Central memory CD8-positive, alpha-beta T cell (primary cell): Measurements from ENCODE around the gene CCR5.
A peak's percentile ranks its signal among the peaks of the same experiment; 100 is the strongest.

Experiments
- ATAC-seq: fragments of 150-1000 bp; cut with Tn5 transposase; replicated peaks from 2 replicates; pipeline ENCODE4 v1.10.0; 2022; ENCODE audit warnings: mild to moderate bottlenecking, moderate FRiP score, moderate number of reproducible peaks; ENCODE audit not compliant: poor library complexity, severe bottlenecking; ENCODE audit errors: extremely low read depth
- DNase-seq, 2 donors: peaks; one replicate each; pipeline ENCODE4 v3.0.0; 2021; ENCODE audit warnings: low spot score in 2 of 2
- H3K27ac Mint-ChIP-seq: one replicate; pipeline ENCODE4 v1.8.0; 2022; ENCODE audit warnings: low read depth, mild to moderate bottlenecking, moderate library complexity, mixed read lengths
- H3K27me3 Mint-ChIP-seq: one replicate; pipeline ENCODE4 v1.8.0; 2022; ENCODE audit warnings: mixed read lengths
- H3K36me3 Mint-ChIP-seq: one replicate; pipeline ENCODE4 v1.8.0; 2022; ENCODE audit warnings: mild to moderate bottlenecking, moderate library complexity, mixed read lengths; ENCODE audit not compliant: insufficient read depth
- H3K4me1 Mint-ChIP-seq: one replicate; pipeline ENCODE4 v1.8.0; 2022; ENCODE audit warnings: mixed read lengths
- H3K4me3 Mint-ChIP-seq: one replicate; pipeline ENCODE4 v1.8.0; 2022; ENCODE audit warnings: mild to moderate bottlenecking, moderate library complexity, mixed read lengths
- H3K9me3 Mint-ChIP-seq: one replicate; pipeline ENCODE4 v1.8.0; 2022; ENCODE audit warnings: mixed read lengths

CCR5 gene

GRCh38 chr3:46361408-46362283, 9.1 kb upstream of the CCR5 start:
- DNase-seq (no peak), ATAC-seq (peak; percentile 34)
- Mint-ChIP-seq H3K4me3 (peak overlapping the region; percentile 28), H3K4me1 (peaks cover 67% of the 10 kb centered on the region), H3K27ac (peak overlapping the region; percentile 90), H3K9me3 (no peaks in the 10 kb centered on the region), H3K27me3 (no peaks in the 10 kb centered on the region), H3K36me3 (peaks cover 10% of the 10 kb centered on the region)

GRCh38 chr3:46365041-46365440, 5.7 kb upstream of the CCR5 start:
- Mint-ChIP-seq H3K36me3 (peaks cover 11% of the 10 kb centered on the region), H3K4me1 (peaks cover 71% of the 10 kb centered on the region), H3K4me3 (no peak overlapping the region), H3K27ac (no peak overlapping the region), H3K9me3 (no peaks in the 10 kb centered on the region), H3K27me3 (no peaks in the 10 kb centered on the region)
- ATAC-seq, result no peak
- no peak for DNase-seq

- H3K9me3 Mint-ChIP-seq, result no peaks in the 10 kb centered on the region
- no peak for DNase-seq
- H3K4me3 Mint-ChIP-seq, result peak overlapping the region; percentile 38
- peak overlapping the region; percentile 86 for H3K27ac Mint-ChIP-seq
- peaks cover 11% of the 10 kb centered on the region for H3K36me3 Mint-ChIP-seq
- H3K27me3 Mint-ChIP-seq, result no peaks in the 10 kb centered on the region
- peaks cover 71% of the 10 kb centered on the region for H3K4me1 Mint-ChIP-seq
- ATAC-seq, result no peak
These were observed 4.8 kb upstream of the CCR5 start for GRCh38 chr3:46365737-46366524.

- Mint-ChIP-seq H3K4me3 (peak overlapping the region; percentile 81), H3K4me1 (peaks cover 58% of the 10 kb centered on the region)
These were observed 2.9 kb upstream of the CCR5 start for GRCh38 chr3:46367811-46368210.

GRCh38 chr3:46368569-46368968, 2.2 kb upstream of the CCR5 start:
- Mint-ChIP-seq H3K36me3 (peaks cover 17% of the 10 kb centered on the region), H3K27ac (peak overlapping the region; percentile 56), H3K27me3 (no peaks in the 10 kb centered on the region), H3K4me1 (peaks cover 66% of the 10 kb centered on the region), H3K9me3 (no peaks in the 10 kb centered on the region), H3K4me3 (peak overlapping the region; percentile 81)
- peak; percentile 51 to 72 for DNase-seq
- peak; percentile 75 for ATAC-seq

More at GRCh38 chr3:46367811-46368210, 2.9 kb upstream of the CCR5 start:
- DNase-seq, result no peak
- Mint-ChIP-seq H3K36me3 (peaks cover 11% of the 10 kb centered on the region), H3K27ac (peak overlapping the region; percentile 56), H3K9me3 (no peaks in the 10 kb centered on the region), H3K27me3 (no peaks in the 10 kb centered on the region)
- ATAC-seq, result no peak

GRCh38 chr3:46369151-46369550, 1.6 kb upstream of the CCR5 start:
- H3K4me1 Mint-ChIP-seq, result peaks cover 72% of the 10 kb centered on the region
- ATAC-seq, result no peak

GRCh38 chr3:46369675-46370132, 1.0 kb upstream of the CCR5 start:
- DNase-seq, result no peak
- Mint-ChIP-seq H3K4me3 (peak overlapping the region; percentile 81), H3K4me1 (peaks cover 74% of the 10 kb centered on the region), H3K27ac (peak overlapping the region; percentile 56), H3K36me3 (peaks cover 27% of the 10 kb centered on the region), H3K9me3 (no peaks in the 10 kb centered on the region), H3K27me3 (no peaks in the 10 kb centered on the region)
- peak; percentile 17 for ATAC-seq

More at GRCh38 chr3:46369151-46369550, 1.6 kb upstream of the CCR5 start:
- no peaks in the 10 kb centered on the region for H3K9me3 Mint-ChIP-seq
- no peaks in the 10 kb centered on the region for H3K27me3 Mint-ChIP-seq
- peak overlapping the region; percentile 56 for H3K27ac Mint-ChIP-seq
- no peak for DNase-seq
- H3K36me3 Mint-ChIP-seq, result peaks cover 23% of the 10 kb centered on the region
- H3K4me3 Mint-ChIP-seq, result peak overlapping the region; percentile 81

- no peaks in the 10 kb centered on the region for H3K9me3 Mint-ChIP-seq
- ATAC-seq, result no peak
- H3K36me3 Mint-ChIP-seq, result peaks cover 30% of the 10 kb centered on the region
- peak overlapping the region; percentile 81 for H3K4me3 Mint-ChIP-seq
- no peaks in the 10 kb centered on the region for H3K27me3 Mint-ChIP-seq
- peak overlapping the region; percentile 56 for H3K27ac Mint-ChIP-seq
- DNase-seq, result no peak
- peaks cover 73% of the 10 kb centered on the region for H3K4me1 Mint-ChIP-seq
These were observed 984 bp downstream of the CCR5 start for GRCh38 chr3:46371519-46372340.

GRCh38 chr3:46372492-46373359, 2.0 kb downstream of the CCR5 start:
- H3K9me3 Mint-ChIP-seq, result no peaks in the 10 kb centered on the region
- H3K4me3 Mint-ChIP-seq, result peak overlapping the region; percentile 81
- H3K27me3 Mint-ChIP-seq, result no peaks in the 10 kb centered on the region
- peaks cover 38% of the 10 kb centered on the region for H3K36me3 Mint-ChIP-seq
- peak overlapping the region; percentile 56 for H3K27ac Mint-ChIP-seq
- no peak for DNase-seq
- peak; percentile 22 for ATAC-seq
- H3K4me1 Mint-ChIP-seq, result peaks cover 79% of the 10 kb centered on the region

GRCh38 chr3:46374755-46375154, 4.0 kb downstream of the CCR5 start:
- H3K27ac Mint-ChIP-seq, result peak overlapping the region; percentile 85
- DNase-seq (no peak), ATAC-seq (no peak)
- H3K4me3 Mint-ChIP-seq, result peak overlapping the region; percentile 81
- H3K4me1 Mint-ChIP-seq, result peaks cover 66% of the 10 kb centered on the region
- no peaks in the 10 kb centered on the region for H3K27me3 Mint-ChIP-seq
- peaks cover 36% of the 10 kb centered on the region for H3K36me3 Mint-ChIP-seq
- H3K9me3 Mint-ChIP-seq, result no peaks in the 10 kb centered on the region

- peak overlapping the region; percentile 81 for H3K4me3 Mint-ChIP-seq
- peaks cover 61% of the 10 kb centered on the region for H3K4me1 Mint-ChIP-seq
- DNase-seq (no peak), ATAC-seq (no peak)
- H3K27ac Mint-ChIP-seq, result peak overlapping the region; percentile 85
- H3K27me3 Mint-ChIP-seq, result no peaks in the 10 kb centered on the region
- H3K9me3 Mint-ChIP-seq, result no peaks in the 10 kb centered on the region
- peaks cover 36% of the 10 kb centered on the region for H3K36me3 Mint-ChIP-seq
These were observed 4.5 kb downstream of the CCR5 start for GRCh38 chr3:46375218-46375617.
